NT2/D1 (cell line): ENCODE results near the gene CARMIL1.

Experiments
- SUZ12 ChIP-seq: IDR thresholded peaks from 2 replicates; pipeline ENCODE4 v1.6.1; 2011; ENCODE audit not compliant: insufficient read length, insufficient read depth; ENCODE audit errors: extremely low read depth
- YY1 ChIP-seq: IDR thresholded peaks from 2 replicates; pipeline ENCODE4 v1.6.1; 2011; ENCODE audit not compliant: insufficient read length, insufficient read depth
- ZNF274 ChIP-seq: IDR thresholded peaks from 2 replicates; pipeline ENCODE4 v1.6.1; 2011; ENCODE audit warnings: mild to moderate bottlenecking, low read depth, low read length

- TF ChIP-seq ZNF274 = no peak
- no peak for TF ChIP-seq YY1
- no peak for TF ChIP-seq SUZ12
Measured at GRCh38 chr6:25324066-25324762, 45.0 kb downstream of the CARMIL1 start.
